ENCODE results near the gene ID1.

The ID1 gene

GRCh38 chr20:31605031-31605901, at the start of gene ID1:
TSS of gene ID1 (plus strand) at chr20:31605289. CDS start at chr20:31605388, 99 bp downstream.
- peak; percentile 74 to 81 for DNase-seq (ENCODE audit: low read depth in 2 of 2)

DNA sequence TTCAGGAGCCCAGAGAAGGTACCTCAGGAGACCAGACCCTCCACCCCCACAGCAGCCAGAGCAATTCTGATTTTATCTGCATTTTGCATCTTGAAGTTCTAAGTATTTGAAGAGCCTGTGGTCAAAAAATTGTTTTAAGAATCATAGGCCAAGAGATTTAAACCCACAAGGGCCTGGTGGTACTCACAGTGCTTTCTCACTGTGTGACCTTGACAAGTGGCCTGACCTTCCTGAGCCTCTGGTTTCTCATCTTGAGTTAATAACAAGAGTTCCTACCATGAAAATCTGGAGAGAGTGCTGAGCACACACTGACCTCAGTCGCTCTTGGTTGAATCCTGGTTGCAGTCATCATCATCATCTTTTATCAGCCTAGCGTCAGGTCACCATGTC, 45.4 kb upstream of the ID1 start:
- no peak for DNase-seq (ENCODE audit: low read depth in 2 of 2)

DNA sequence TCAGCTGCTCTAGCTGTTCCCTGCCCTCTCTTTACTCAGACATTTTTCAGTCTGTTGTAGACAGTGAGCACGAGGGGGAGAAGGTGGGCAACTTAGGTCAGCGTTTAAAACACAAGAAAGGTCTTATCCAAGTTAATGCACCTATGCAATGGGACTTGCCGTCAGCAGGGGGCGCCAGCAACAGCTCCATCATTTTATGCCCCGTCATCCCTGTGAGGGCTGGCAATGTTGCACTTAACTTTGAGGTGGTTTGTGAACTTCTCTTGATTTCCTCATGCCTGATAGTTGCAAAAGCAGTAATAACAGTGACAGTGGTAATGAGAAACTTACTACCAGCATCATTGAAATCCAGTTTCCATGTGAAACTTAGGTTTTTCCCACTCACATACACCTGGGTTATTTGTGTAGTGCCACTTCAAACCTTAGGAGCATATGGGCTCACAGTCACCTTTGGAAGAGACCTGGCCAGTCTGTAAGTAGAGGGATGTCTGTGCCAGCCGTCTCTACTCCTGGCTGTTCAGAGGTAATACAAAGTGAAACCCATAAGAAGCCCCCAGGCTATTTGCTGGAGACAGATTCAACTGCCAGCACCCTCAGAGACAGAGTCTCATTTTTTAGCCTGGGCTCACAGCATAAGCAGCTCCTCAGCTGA, 44.9 kb upstream of the ID1 start:
- peak; percentile 56 to 62 for DNase-seq (ENCODE audit: low read depth in 2 of 2)

DNA sequence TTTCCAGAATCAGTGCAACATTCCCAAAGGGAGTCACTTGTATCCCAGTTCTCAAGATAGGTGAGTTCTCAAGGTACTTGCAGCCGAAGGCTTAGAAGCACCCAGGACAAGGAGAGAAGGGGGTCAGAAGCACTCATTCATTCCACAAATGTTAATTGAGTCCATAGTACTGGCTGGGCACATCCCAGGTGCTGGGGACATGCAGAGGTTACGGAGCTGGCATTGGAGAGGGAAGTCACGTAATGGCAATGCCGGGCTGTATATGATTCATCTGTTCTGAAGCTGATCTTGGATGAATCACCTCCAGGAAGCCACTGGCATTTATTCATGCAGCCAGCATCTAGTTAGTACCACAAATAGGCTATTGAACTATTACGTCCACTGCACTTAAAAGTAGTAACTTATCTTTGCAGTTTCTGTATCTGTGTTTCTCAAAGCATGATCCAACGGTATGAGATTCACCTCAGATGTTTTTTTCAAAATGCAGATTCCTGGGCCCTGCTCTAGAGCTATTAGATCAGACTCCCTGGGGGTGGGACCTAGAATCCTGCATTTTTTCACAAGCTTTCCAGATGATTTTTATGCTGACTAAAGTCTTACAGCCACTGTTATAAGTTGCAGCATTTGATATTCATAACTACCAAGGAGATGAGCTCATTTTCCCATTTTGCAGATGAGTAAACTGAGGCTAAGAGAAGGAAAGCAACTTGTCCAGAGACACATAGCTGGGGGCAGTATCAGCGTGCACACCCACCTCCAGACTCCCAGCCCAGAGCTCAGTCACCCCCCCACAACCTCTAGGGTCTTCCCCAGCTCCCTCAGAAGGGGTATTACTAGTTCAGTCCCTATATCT, 44.1 kb upstream of the ID1 start:
- DNase-seq (ENCODE audit: low read depth in 2 of 2): no peak

- DNase-seq (ENCODE audit: low read depth in 2 of 2): no peak
Measured at GRCh38 chr20:31562241-31562640, 42.8 kb upstream of the ID1 start.

GRCh38 chr20:31564284-31564683, 40.8 kb upstream of the ID1 start:
- no peak for DNase-seq (ENCODE audit: low read depth in 2 of 2)

GRCh38 chr20:31565699-31566318, 39.3 kb upstream of the ID1 start:
- no peak for DNase-seq (ENCODE audit: low read depth in 2 of 2)

DNA sequence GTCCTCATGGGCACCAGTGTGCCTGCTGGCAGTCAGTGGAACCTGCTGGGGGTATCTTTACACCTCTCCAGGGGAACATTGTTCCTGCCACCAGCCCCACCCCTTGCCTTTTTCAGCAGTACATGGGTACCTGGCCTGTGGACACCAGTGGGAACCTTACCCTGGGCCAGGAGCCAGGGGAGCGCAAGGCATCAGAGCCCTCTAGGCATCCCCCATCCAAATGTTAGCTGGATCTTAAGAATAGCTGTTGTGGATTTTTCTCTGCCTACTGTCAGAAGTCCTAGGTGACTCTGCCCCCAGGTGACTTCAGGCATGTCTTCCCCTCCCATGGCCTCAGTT, 38.8 kb upstream of the ID1 start:
- DNase-seq (ENCODE audit: low read depth in 2 of 2): no peak

DNA sequence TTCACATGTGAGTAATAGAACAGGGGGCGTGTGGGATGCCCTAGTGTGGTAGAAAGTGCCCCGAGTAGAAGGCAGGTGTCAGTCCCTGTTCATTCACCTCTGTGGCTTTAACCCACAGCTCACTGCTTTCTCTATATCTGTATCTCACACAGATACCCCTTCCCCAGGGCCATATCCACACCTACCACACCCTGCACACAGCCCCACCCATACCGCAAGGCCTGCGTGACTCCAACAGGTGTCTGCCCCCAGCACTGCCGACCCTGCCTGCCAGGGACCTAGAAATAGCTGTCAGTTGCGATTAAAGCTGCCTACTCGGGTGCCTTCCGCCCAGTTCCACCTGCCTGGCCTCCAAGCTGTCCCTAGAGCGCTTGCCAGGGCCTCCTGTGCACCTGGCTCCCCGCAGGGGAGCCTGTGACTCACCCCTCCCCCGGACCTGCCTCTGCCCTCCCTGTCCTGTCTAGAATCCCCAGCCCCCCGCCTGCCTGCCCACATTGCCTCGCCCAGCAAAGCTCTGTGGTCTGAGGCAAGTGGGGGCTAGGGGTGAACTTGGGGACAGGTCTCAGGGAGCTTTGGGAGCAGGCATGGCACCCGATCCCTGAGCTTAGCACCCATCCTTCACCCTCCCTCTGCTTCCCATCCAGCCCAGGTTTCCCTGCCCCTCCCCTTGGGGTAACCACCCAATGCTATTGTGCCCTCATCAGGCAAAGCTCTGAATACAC, 38.3 kb upstream of the ID1 start:
- DNase-seq (ENCODE audit: low read depth in 2 of 2): no peak

DNA sequence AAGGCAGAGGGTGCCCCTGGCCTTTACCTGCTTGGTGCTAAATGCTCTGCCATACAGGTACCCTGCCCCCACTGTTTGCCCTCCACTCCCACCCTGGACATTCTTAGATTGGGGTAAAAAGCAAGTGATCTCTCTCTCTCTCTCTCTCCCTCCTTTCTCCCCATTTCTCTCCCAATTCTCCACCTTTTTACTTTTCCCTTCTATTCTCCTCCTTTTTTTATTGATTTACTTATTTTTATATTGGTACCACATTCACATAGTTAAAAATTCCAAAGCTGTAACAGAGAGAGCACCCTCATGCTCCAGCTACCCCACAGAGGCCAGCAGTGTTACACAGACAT, 37.7 kb upstream of the ID1 start:
- DNase-seq (ENCODE audit: low read depth in 2 of 2): no peak

- DNase-seq (ENCODE audit: low read depth in 2 of 2): no peak
Measured at GRCh38 chr20:31568041-31568731, 36.9 kb upstream of the ID1 start.

- no peak for DNase-seq (ENCODE audit: low read depth in 2 of 2)
Measured at GRCh38 chr20:31568773-31569162, 36.3 kb upstream of the ID1 start.

GRCh38 chr20:31569163-31570020, 35.7 kb upstream of the ID1 start:
- DNase-seq (ENCODE audit: low read depth in 2 of 2): peak in 1 of 2 donors; percentile 47

- no peak for DNase-seq (ENCODE audit: low read depth in 2 of 2)
Measured at GRCh38 chr20:31570021-31570463, 35.0 kb upstream of the ID1 start.

GRCh38 chr20:31570735-31571617, 34.1 kb upstream of the ID1 start:
- DNase-seq (ENCODE audit: low read depth in 2 of 2): no peak

GRCh38 chr20:31572042-31572700, 32.9 kb upstream of the ID1 start:
- no peak for DNase-seq (ENCODE audit: low read depth in 2 of 2)

GRCh38 chr20:31572701-31573554, 32.2 kb upstream of the ID1 start:
- peak; percentile 75 to 86 for DNase-seq (ENCODE audit: low read depth in 2 of 2)
